IPS-15b (cell line): Measurements from ENCODE around the gene CACNA1G.

Experiments
- H3K27me3 ChIP-seq: one replicate; pipeline ENCODE4 v1.6.1; 2013; ENCODE audit warnings: low read length; ENCODE audit not compliant: control insufficient read depth, insufficient read depth
- H3K36me3 ChIP-seq: one replicate; pipeline ENCODE4 v1.6.1; 2013; ENCODE audit warnings: low read length; ENCODE audit not compliant: control insufficient read depth, insufficient read depth
- H3K4me1 ChIP-seq: one replicate; pipeline ENCODE4 v1.6.1; 2013; ENCODE audit warnings: mild to moderate bottlenecking, low read length; ENCODE audit not compliant: control insufficient read depth, insufficient read depth
- H3K4me3 ChIP-seq: one replicate; pipeline ENCODE4 v1.5.1; 2013; ENCODE audit warnings: low read depth, low read length
- H3K9ac ChIP-seq: one replicate; pipeline ENCODE4 v1.6.1; 2013; ENCODE audit warnings: low read depth, mild to moderate bottlenecking, low read length
- H3K9me3 ChIP-seq: one replicate; pipeline ENCODE4 v1.6.1; 2013; ENCODE audit warnings: mild to moderate bottlenecking, low read length; ENCODE audit not compliant: control insufficient read depth, insufficient read depth

CACNA1G gene

GRCh38 chr17:50522766-50523165 lies 37.7 kb upstream of the CACNA1G start:
- no peaks in the 10 kb centered on the region for H3K9me3 ChIP-seq
- no peaks in the 10 kb centered on the region for H3K36me3 ChIP-seq
- H3K4me3 ChIP-seq = no peak overlapping the region
- no peak overlapping the region for H3K9ac ChIP-seq
- H3K27me3 ChIP-seq = no peaks in the 10 kb centered on the region
- H3K4me1 ChIP-seq = no peaks in the 10 kb centered on the region

DNA sequence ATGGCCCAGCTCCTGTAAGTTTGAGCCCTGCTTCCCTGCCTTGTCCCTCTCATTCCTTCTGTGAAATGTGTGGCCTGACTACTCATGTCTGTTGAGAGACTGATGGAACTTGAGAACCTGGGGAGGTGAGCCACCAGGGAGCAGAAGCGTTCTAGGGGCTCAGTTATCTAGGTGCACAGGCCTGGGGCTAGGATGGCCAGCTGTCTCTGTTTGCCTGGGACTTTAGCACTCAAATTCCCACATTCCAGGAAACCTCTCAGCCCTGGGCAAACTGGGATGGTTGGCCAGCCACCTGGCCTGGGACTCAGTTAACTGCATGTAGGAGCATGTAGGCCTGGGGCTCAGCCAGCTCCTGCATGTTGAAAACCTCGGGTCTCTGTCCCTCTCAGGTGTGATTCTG lies 37.3 kb upstream of the CACNA1G start:
- no peak overlapping the region for H3K9ac ChIP-seq
- H3K4me3 ChIP-seq = no peak overlapping the region
- no peaks in the 10 kb centered on the region for H3K27me3 ChIP-seq
- no peaks in the 10 kb centered on the region for H3K4me1 ChIP-seq
- no peaks in the 10 kb centered on the region for H3K9me3 ChIP-seq
- no peaks in the 10 kb centered on the region for H3K36me3 ChIP-seq

- Histone ChIP-seq H3K9me3 (no peaks in the 10 kb centered on the region), H3K4me3 (no peak overlapping the region), H3K4me1 (no peaks in the 10 kb centered on the region), H3K36me3 (no peaks in the 10 kb centered on the region), H3K27me3 (peaks cover 6% of the 10 kb centered on the region), H3K9ac (no peak overlapping the region)
Observed at GRCh38 chr17:50524838-50525237, 35.7 kb upstream of the CACNA1G start.

DNA sequence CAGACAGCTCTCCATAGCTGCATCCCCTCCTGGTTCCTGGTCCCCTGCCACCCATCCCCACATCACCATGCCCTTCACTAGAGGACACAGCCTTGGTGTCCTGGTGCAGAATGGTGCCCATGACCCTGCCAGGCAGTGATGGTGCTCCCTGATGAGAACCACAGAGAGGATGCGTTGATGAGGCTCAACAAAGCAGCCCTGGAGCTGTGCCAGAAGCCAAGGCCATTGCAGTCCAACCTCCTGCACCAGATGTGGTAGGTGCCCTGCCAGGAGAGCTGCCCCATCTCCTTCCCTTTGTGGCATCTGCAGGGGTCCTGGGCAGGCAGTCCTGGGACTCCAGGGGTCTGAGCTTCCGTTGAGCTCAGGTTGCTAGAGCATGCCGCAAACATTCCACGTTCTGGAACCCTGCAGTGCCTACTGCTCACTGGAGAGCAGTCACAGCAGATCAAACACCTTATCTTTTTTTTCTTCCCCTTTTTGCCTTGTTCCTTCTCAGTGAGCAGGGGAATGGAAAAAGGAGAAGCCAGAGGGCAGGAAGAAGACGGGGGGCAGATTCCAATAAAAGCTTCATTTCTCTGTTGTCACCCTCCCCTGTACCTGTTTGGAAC lies 33.3 kb upstream of the CACNA1G start:
- no peaks in the 10 kb centered on the region for H3K36me3 ChIP-seq
- H3K4me3 ChIP-seq = no peak overlapping the region
- H3K27me3 ChIP-seq = peaks cover 17% of the 10 kb centered on the region
- no peaks in the 10 kb centered on the region for H3K9me3 ChIP-seq
- H3K9ac ChIP-seq = no peak overlapping the region
- peaks cover 4% of the 10 kb centered on the region for H3K4me1 ChIP-seq

- Histone ChIP-seq H3K27me3 (peaks cover 25% of the 10 kb centered on the region), H3K36me3 (no peaks in the 10 kb centered on the region), H3K4me1 (peaks cover 4% of the 10 kb centered on the region), H3K9ac (no peak overlapping the region), H3K9me3 (no peaks in the 10 kb centered on the region), H3K4me3 (no peak overlapping the region)
Observed at GRCh38 chr17:50527949-50528474, 32.5 kb upstream of the CACNA1G start.

- peaks cover 40% of the 10 kb centered on the region for H3K27me3 ChIP-seq
- H3K9me3 ChIP-seq = no peaks in the 10 kb centered on the region
- peaks cover 9% of the 10 kb centered on the region for H3K4me1 ChIP-seq
- H3K9ac ChIP-seq = no peak overlapping the region
- H3K36me3 ChIP-seq = no peaks in the 10 kb centered on the region
- H3K4me3 ChIP-seq = no peak overlapping the region
Observed at GRCh38 chr17:50529849-50530248, 30.7 kb upstream of the CACNA1G start.

GRCh38 chr17:50531428-50532025 lies 29.0 kb upstream of the CACNA1G start:
- no peak overlapping the region for H3K9ac ChIP-seq
- H3K4me1 ChIP-seq = peaks cover 9% of the 10 kb centered on the region
- peaks cover 40% of the 10 kb centered on the region for H3K27me3 ChIP-seq
- no peaks in the 10 kb centered on the region for H3K9me3 ChIP-seq
- H3K36me3 ChIP-seq = no peaks in the 10 kb centered on the region
- H3K4me3 ChIP-seq = no peak overlapping the region

DNA sequence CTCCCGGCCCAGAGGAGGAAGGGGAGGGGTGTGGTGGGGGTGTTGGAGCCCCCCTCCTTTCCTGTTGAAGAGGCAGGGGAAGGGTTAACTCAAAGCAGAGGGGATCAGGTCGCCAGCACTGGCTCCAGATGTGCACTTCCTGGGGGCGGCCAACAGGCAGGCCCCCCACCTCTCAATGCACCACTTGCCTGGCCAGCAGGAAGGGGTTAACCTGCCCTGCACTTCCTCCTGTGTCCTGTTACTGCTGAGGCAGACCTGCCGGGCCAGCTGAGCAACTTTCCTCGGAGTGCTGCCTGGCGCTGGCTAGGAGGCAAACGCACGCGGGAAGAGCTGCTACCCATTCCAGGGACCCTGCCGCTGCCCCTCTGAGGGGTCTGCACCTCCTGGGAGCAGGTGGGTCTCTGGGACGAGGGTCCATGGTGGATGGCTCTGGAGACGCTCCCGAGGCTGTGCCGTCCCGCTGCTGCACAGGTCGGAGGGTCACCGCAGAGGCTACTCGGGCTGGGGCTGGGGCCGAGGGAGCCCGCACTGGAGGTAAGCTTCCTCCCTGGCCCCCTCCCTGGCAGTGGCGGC lies 28.0 kb upstream of the CACNA1G start, which contains the start of gene EPN3:
Gene EPN3, plus strand, starts transcription at position 284 of the 573 bp plus-strand sequence. CDS start 3,822 bp downstream, outside the sequence.
- Histone ChIP-seq H3K36me3 (no peaks in the 10 kb centered on the region), H3K4me1 (peaks cover 9% of the 10 kb centered on the region), H3K9ac (peak within 1 kb of the TSS; percentile 37), H3K4me3 (peak within 1 kb of the TSS; percentile 59), H3K9me3 (no peaks in the 10 kb centered on the region), H3K27me3 (peaks cover 40% of the 10 kb centered on the region)

GRCh38 chr17:50533185-50533584 lies 27.3 kb upstream of the CACNA1G start:
- H3K4me3 ChIP-seq = peak overlapping the region; percentile 59
- H3K9ac ChIP-seq = no peak overlapping the region
- H3K27me3 ChIP-seq = peaks cover 40% of the 10 kb centered on the region
- no peaks in the 10 kb centered on the region for H3K36me3 ChIP-seq
- H3K9me3 ChIP-seq = no peaks in the 10 kb centered on the region
- H3K4me1 ChIP-seq = peaks cover 9% of the 10 kb centered on the region

DNA sequence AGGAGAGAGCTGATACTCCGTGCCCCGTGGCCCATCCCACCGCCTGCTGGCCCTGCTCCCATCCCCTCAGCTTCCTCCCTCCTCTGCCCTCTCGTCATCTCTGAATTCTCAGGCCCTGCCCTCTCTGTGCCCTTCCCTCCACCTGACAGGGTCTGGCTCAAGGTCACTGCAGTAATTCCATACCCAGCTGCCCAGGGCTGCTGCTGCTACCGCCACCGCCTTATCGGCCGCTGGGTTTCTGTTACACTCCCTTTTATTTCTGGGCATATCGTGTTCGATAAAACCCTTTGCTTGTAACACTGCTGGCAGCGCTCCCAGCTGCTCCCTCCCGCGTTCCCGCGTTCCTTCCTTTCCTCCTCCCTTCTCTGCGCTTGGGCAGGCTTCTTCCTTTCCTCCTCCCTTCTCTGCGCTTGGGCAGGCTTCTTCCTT lies 26.8 kb upstream of the CACNA1G start:
- peaks cover 40% of the 10 kb centered on the region for H3K27me3 ChIP-seq
- no peaks in the 10 kb centered on the region for H3K9me3 ChIP-seq
- H3K4me1 ChIP-seq = peaks cover 12% of the 10 kb centered on the region
- H3K9ac ChIP-seq = no peak overlapping the region
- no peaks in the 10 kb centered on the region for H3K36me3 ChIP-seq
- H3K4me3 ChIP-seq = peak overlapping the region; percentile 59

GRCh38 chr17:50534222-50534978 lies 26.1 kb upstream of the CACNA1G start:
- Histone ChIP-seq H3K4me3 (peak overlapping the region; percentile 59), H3K9ac (no peak overlapping the region), H3K36me3 (no peaks in the 10 kb centered on the region), H3K9me3 (no peaks in the 10 kb centered on the region), H3K4me1 (peaks cover 12% of the 10 kb centered on the region), H3K27me3 (peaks cover 37% of the 10 kb centered on the region)
